Brain microvascular endothelial cell (primary cell): ENCODE measurements around the gene LRRC10.
A peak's percentile ranks its signal among the peaks of the same experiment; 100 is the strongest.

Experiments
- DNase-seq: peaks from one replicate; pipeline ENCODE4 v3.0.0-alpha.2; 2020
- H3K27ac ChIP-seq: fragments of 250-450 bp; sonication (Bioruptor Pico); 2 replicates; pipeline ENCODE4 v1.5.1; 2020; ENCODE audit warnings: mild to moderate bottlenecking, moderate library complexity
- H3K27me3 ChIP-seq: fragments of 250-450 bp; sonication (Bioruptor Pico); replicated peaks from 2 replicates; pipeline ENCODE4 v1.5.1; 2020; ENCODE audit warnings: mild to moderate bottlenecking
- H3K36me3 ChIP-seq: fragments of 250-450 bp; sonication (Bioruptor Pico); replicated peaks from 2 replicates; pipeline ENCODE4 v1.5.1; 2020; ENCODE audit warnings: mild to moderate bottlenecking
- H3K4me3 ChIP-seq: 2 replicates; pipeline ENCODE4 v1.5.1; 2011; ENCODE audit warnings: low read depth, mild to moderate bottlenecking, control low read depth, low read length, moderate library complexity
- in situ Hi-C: cut with HindIII; loops from 2 replicates; pipeline ENCODE4 v1.10.0; 2017; ENCODE audit warnings: low sequenced_read_pairs, low pct_ligation_motif_present
- TF ChIP-seq, protein P1 (sequence below): IDR thresholded peaks from 2 replicates; pipeline ENCODE4 v1.5.1; 2011; ENCODE audit warnings: low read depth, mild to moderate bottlenecking, moderate library complexity, low read length, control low read depth, inconsistent platforms; ENCODE audit errors: missing control alignments

Gene LRRC10

DNA sequence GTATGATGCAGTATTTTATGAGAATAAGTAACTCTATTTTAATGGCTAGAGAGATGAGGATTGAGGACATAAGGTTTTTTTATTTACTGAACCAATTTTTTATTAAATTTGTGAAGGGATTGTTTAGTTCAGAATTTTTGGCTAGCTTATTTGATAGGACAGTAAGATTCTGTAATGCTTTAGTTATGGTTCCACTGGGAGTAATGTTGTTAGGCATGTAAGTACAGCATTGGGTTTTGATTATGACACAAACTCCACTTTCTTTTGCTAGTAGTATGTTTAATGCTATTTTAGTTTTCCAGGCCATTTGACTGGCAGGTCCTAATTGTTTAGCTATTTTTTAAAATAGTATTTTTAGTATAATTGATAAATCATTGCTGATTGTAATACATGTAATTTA lies 33.8 kb upstream of the LRRC10 start:
- H3K36me3 ChIP-seq = no peaks in the 10 kb centered on the region
- no peak for DNase-seq
- in situ Hi-C loops = no loop called here
- no peak overlapping the region for H3K27ac ChIP-seq
- no peak overlapping the region for H3K4me3 ChIP-seq
- no peaks in the 10 kb centered on the region for H3K27me3 ChIP-seq
- TF ChIP-seq, protein P1, sequence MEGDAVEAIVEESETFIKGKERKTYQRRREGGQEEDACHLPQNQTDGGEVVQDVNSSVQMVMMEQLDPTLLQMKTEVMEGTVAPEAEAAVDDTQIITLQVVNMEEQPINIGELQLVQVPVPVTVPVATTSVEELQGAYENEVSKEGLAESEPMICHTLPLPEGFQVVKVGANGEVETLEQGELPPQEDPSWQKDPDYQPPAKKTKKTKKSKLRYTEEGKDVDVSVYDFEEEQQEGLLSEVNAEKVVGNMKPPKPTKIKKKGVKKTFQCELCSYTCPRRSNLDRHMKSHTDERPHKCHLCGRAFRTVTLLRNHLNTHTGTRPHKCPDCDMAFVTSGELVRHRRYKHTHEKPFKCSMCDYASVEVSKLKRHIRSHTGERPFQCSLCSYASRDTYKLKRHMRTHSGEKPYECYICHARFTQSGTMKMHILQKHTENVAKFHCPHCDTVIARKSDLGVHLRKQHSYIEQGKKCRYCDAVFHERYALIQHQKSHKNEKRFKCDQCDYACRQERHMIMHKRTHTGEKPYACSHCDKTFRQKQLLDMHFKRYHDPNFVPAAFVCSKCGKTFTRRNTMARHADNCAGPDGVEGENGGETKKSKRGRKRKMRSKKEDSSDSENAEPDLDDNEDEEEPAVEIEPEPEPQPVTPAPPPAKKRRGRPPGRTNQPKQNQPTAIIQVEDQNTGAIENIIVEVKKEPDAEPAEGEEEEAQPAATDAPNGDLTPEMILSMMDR = no peak

DNA sequence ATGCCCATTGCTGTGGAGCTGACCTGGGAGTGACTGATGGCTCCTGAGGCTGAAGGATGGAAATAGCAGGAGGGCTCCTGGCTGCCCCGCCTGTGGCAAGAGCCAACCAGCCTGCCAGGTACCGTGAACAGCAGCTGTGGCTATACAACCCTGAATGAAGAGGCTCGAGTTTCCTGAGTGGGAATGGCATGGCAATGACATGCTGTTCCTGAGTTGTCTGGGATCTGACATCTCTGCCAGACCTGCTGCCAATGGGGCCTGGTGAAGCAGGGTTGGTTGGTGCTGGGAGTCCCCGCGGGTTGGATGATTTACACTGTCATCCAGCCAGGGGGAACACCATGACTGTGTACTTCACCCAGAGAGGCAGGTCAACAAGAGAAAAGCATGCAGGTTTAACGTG lies 31.8 kb upstream of the LRRC10 start:
- H3K36me3 ChIP-seq = no peaks in the 10 kb centered on the region
- no peak overlapping the region for H3K4me3 ChIP-seq
- in situ Hi-C loops = no loop called here
- no peak for DNase-seq
- no peak overlapping the region for H3K27ac ChIP-seq
- TF ChIP-seq, protein P1 = no peak
- no peaks in the 10 kb centered on the region for H3K27me3 ChIP-seq

DNA sequence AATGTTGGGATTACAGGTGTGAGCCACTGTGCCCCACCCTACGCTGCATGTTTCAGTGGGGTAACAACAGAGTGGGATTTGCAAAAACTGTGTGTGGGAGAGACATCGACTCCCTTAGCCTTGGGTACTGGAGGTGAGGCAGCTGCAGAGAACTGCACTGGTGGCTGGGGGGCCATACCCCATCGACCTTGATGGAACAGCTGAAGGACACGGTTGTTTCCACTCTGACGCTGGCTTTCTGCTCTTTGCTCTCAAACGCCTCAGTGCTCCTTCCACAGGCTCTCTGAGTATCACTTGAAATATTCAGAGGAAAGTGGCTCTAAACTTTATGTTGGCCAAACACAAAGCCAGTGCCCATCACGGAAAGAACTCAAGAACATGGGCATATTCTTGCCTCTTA lies 30.8 kb upstream of the LRRC10 start:
- Histone ChIP-seq H3K36me3 (no peaks in the 10 kb centered on the region), H3K4me3 (no peak overlapping the region), H3K27me3 (no peaks in the 10 kb centered on the region), H3K27ac (no peak overlapping the region)
- in situ Hi-C loops = no loop called here
- TF ChIP-seq, protein P1 = no peak
- no peak for DNase-seq

DNA sequence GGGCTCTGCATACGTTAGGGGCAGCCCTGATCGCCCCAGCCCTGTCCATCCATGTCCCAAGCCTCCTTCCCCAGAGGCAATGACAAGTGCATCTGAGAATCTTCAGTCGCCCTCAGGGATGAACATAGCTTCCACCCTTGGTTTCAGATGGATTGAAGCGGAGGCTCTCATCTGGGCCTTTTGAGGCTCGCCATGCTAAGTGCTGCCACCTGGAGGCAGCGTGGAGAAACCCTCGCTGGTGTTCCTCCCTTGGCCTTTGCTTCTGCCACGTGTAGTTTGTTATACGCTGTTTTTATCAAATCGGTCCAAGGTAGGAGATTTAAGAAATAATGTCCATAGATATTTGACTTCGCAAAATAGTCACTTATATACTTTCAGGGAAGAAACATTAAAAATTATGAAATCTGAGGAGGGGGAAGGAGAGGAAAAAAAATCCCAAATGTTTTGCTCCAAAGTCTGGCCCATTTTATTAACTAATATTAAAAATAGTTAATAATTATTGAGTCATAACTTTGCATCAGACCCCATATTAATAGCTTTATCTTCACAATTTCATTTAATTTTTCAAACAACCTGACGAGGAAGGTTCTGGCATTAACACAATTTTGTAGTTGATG lies 28.8 kb upstream of the LRRC10 start:
- in situ Hi-C loops = no loop called here
- Histone ChIP-seq H3K27ac (no peak overlapping the region), H3K4me3 (no peak overlapping the region), H3K27me3 (no peaks in the 10 kb centered on the region), H3K36me3 (no peaks in the 10 kb centered on the region)
- TF ChIP-seq, protein P1 = peak; percentile 96
- peak; percentile 67 for DNase-seq

DNA sequence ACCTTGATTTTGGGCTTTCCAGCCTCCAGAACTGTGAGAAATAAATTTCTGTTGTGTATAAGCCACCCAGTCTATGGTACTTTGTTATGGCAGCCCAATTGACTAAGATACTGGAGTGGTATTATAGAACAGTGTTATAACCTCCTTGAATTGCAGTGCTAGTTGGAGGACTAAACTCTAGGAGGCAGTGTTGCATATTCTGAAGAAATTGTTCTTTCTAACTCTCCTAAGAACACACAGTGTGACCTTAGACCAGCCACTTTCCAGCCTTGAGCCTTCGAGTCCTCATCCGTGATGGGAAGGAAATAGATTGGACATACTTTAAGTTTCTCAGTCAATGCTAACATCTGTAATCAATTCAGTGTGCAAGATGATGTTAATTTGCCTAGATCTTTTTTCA lies 22.4 kb upstream of the LRRC10 start:
- H3K27ac ChIP-seq = no peak overlapping the region
- TF ChIP-seq, protein P1 = peak; percentile 37
- no peaks in the 10 kb centered on the region for H3K36me3 ChIP-seq
- H3K4me3 ChIP-seq = no peak overlapping the region
- H3K27me3 ChIP-seq = no peaks in the 10 kb centered on the region
- no peak for DNase-seq
- in situ Hi-C loops = no loop called here

DNA sequence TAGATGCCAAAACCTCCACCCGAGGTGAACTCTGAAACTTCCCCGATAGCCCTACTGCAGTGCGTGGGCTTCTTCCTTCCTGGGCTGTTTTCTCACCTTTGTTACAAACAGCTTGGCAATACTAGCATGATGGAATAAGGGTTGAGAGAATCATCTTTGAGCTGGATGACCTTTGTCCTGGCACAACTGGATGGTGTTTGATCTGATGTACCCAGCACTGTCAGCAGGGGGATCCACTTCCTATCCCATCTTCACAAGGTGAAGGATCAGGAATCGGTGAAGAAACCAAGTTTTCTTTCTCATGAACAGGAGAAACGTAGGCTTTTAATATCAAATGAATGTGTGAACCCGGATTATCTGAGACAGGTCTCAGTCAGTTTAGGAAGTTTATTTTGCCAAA lies 19.5 kb upstream of the LRRC10 start:
- no peak overlapping the region for H3K4me3 ChIP-seq
- TF ChIP-seq, protein P1 = peak; percentile 56
- no peak overlapping the region for H3K27ac ChIP-seq
- in situ Hi-C loops = no loop called here
- DNase-seq = no peak
- no peaks in the 10 kb centered on the region for H3K36me3 ChIP-seq
- no peaks in the 10 kb centered on the region for H3K27me3 ChIP-seq
